Breast epithelium (tissue), 3 donors: Measurements from ENCODE around the gene ADRA2B.

ENCODE experiments used
- POLR2A ChIP-seq: fragments of 450-650 bp; IDR thresholded peaks from one replicate; pipeline ENCODE4 v1.6.1; 2016; ENCODE audit warnings: antibody characterized with exemption, mild to moderate bottlenecking, moderate library complexity
- POLR2AphosphoS5 ChIP-seq, 3 donors: sonication (generic); formaldehyde crosslinking; IDR thresholded peaks; one replicate each; pipeline ENCODE4 v1.6.1; 2017; ENCODE audit warnings: antibody characterized with exemption in 3 of 3
- TF ChIP-seq, protein P1 (sequence below), 3 donors: fragments of 450-650 bp; IDR thresholded peaks; one replicate each; pipeline ENCODE4 v1.5.1; 2016 to 2017; ENCODE audit warnings: antibody characterized with exemption in 3 of 3, mild to moderate bottlenecking in 3 of 3, moderate library complexity in 3 of 3

DNA sequence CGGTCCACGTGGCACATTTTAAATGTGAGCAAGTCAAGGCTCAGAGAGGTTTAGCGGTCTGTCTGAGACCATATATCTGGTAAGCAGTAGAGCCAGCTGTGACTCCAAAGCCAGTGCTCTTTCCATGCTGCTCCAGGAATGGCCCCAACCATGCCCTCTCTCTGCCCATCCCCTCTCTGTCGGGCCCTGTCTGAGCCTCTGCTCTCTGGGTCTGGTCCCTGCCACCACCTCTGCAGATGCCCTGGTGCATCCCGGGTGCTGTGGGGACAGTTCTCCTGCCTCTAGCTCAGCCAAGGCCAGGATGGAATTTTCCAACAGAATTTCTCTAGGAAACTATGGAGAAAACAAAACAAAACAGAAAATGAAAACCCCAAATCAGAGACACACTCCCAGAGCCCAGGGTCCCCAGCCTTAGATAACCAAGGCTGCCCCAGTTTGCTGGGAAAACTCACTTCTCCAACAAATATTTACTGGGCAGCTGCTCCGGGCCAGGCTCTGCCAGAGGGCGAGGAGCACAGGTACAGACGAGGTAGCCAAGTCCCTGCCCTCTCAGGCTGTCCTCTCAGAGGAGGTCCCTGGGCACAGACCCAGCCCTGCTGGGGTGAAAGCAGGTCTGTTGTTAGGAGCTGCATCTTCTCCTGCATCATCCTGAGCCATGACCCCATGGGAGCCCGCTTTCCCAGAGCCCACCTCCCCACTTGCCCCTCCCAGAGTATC, 9.2 kb downstream of the ADRA2B start:
- TF ChIP-seq POLR2AphosphoS5 (IDR thresholded peaks at IDR 0.05) (no peak), POLR2A (no peak)
- TF ChIP-seq, protein P1, sequence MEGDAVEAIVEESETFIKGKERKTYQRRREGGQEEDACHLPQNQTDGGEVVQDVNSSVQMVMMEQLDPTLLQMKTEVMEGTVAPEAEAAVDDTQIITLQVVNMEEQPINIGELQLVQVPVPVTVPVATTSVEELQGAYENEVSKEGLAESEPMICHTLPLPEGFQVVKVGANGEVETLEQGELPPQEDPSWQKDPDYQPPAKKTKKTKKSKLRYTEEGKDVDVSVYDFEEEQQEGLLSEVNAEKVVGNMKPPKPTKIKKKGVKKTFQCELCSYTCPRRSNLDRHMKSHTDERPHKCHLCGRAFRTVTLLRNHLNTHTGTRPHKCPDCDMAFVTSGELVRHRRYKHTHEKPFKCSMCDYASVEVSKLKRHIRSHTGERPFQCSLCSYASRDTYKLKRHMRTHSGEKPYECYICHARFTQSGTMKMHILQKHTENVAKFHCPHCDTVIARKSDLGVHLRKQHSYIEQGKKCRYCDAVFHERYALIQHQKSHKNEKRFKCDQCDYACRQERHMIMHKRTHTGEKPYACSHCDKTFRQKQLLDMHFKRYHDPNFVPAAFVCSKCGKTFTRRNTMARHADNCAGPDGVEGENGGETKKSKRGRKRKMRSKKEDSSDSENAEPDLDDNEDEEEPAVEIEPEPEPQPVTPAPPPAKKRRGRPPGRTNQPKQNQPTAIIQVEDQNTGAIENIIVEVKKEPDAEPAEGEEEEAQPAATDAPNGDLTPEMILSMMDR (IDR thresholded peaks at IDR 0.05): no peak
